Activated T-helper 1 cell treated with anti-CD3 and anti-CD28 coated beads, Interleukin-12 subunit alpha, Interleukin-12 subunit beta, Interleukin-2, Interleukin-4 antibody, amounts not matched to agents 30 ng/mL and 10 ng/mL and 1 ng/mL, durations not matched to agents 14 hours and 24 hours and 36 hours (primary cell): ENCODE data around the gene TFRC. TPM values are rescaled to one million over a fixed set of nuclear protein-coding genes. Genes with fewer than 3 reads are reported as not detected.
"Not testable (repeated sequence)": the region's sequence is repeated elsewhere in the genome, so short reads cannot be mapped to it uniquely, and the experiment has no call there.

Source experiments
- DNase-seq: peaks from one replicate; pipeline ENCODE4 v3.0.0; 2021; ENCODE audit warnings: low spot score
- H3K27ac Mint-ChIP-seq: one replicate; pipeline ENCODE4 v1.8.0; 2021; ENCODE audit warnings: mild to moderate bottlenecking, mixed read lengths
- H3K27me3 Mint-ChIP-seq: one replicate; pipeline ENCODE4 v1.8.0; 2022; ENCODE audit warnings: mild to moderate bottlenecking, moderate library complexity, mixed read lengths; ENCODE audit not compliant: insufficient read depth
- H3K36me3 Mint-ChIP-seq: one replicate; pipeline ENCODE4 v1.8.0; 2021; ENCODE audit warnings: low read depth, mixed read lengths
- H3K4me1 Mint-ChIP-seq: one replicate; pipeline ENCODE4 v1.8.0; 2021; ENCODE audit warnings: low read depth, mixed read lengths
- H3K4me3 Mint-ChIP-seq: one replicate; pipeline ENCODE4 v1.8.0; 2021; ENCODE audit warnings: mild to moderate bottlenecking, moderate library complexity, mixed read lengths
- H3K9me3 Mint-ChIP-seq: one replicate; pipeline ENCODE4 v1.8.0; 2021; ENCODE audit warnings: mixed read lengths
- intact Hi-C: fragments of 100-400 bp; cut with micrococcal nuclease; formaldehyde crosslinking; loops from one replicate; pipeline ENCODE4 v1.15.1; 2024
- total RNA-seq: library from RNA; stranded (reverse); gene quantifications from 2 replicates; pipeline ENCODE4 v1.2.3, GENCODE V29; 2022

TFRC gene
- total RNA-seq, 1 donor from 2014 or later, result 791 TPM

DNA sequence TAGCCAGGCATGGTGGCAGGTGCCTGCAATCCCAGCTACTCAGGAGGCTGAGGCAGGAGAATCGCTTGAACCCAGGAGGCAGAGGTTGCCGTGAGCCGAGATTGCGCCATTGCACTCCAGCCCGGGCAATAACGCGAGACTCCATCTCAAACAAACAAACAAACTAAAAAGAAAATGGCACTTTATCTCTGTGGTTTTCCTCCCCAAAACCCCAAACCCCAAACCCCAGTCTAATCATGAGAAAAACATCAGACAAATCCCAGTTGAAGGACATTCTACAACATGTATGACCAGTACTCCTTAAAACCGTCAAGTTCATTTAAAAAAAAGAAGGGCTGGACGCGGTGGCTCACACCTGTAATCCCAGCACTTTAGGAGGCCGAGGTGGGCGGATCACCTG is 22.8 kb upstream of the TFRC start:
- H3K27me3 Mint-ChIP-seq, H3K4me3 Mint-ChIP-seq, DNase-seq, H3K9me3 Mint-ChIP-seq, intact Hi-C loops, H3K27ac Mint-ChIP-seq, H3K36me3 Mint-ChIP-seq: not testable (repeated sequence)
- H3K4me1 Mint-ChIP-seq, result peaks cover 11% of the 10 kb centered on the region

DNA sequence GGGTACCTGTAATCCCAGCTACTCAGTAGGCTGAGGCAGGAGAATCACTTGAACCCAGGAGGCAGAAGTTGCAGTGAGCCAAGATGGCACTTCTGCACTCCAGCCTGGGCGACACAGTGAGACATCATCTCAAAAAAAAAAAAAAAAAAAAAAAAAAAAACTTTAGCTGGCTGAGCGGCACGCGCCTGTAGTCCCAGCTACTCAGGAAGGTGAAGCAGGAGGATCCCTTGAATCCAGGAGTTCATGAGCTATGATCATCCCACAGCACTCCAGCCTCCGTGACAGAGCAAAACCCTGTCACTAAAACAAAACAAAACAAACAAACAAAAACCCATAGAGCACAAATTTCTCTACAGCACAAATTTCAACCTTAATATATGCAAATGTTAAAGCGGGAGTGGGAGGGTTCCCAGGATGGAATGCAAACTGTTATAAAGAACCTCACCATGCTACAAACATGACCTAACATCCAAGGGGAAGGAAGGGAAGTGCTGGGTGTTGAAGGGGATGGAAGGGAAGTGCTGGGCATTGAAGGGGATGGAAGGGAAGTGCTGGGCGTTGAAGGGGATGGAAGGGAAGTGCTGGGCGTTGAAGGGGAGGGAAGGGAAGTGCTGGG is 16.6 kb upstream of the TFRC start:
- H3K27me3 Mint-ChIP-seq, DNase-seq, H3K36me3 Mint-ChIP-seq, H3K4me1 Mint-ChIP-seq, H3K4me3 Mint-ChIP-seq, intact Hi-C loops, H3K9me3 Mint-ChIP-seq: not testable (repeated sequence)
- peak overlapping the region; percentile 2 for H3K27ac Mint-ChIP-seq

DNA sequence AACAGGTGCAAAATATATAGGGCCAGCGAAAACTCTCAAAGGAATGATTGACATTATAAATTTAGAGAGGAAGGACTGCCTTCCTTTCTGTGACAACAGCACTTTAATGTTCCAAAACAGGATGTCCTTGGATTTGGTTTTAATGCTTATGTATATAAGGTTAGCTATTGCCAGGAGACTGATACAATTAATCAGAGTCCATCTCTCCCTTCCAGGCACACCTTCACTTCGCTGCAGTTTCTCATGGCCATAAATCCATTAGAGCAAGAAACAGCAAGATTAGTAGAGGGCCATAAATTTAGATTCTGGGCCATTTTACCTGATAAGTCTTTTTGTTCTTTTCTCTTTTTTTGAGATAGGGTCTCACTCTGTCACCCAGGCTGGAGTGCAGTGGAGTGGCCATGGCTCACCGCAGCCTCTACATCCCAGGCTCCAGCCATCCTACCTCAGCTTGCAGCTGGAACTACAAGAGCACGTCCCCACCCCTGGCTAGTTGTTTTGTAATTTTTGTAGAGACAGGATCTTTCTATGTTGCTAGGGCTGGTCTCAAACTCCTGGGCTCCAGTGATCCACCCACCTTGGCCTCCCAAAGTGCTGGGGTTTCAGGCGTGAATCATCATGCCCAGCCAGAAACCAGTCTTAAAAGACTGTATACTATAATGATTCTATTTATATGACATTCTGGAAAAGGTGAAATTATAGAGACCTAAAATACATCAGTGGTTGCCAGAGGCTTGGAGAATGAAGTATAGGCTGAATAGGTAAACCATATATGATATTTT is 15.7 kb upstream of the TFRC start:
- peaks cover 13% of the 10 kb centered on the region for H3K4me1 Mint-ChIP-seq
- H3K27ac Mint-ChIP-seq, result peak overlapping the region; percentile 50
- H3K9me3 Mint-ChIP-seq, result peaks cover 3% of the 10 kb centered on the region
- intact Hi-C loops, result no loop called here
- H3K36me3 Mint-ChIP-seq, result no peaks in the 10 kb centered on the region
- peaks cover 2% of the 10 kb centered on the region for H3K27me3 Mint-ChIP-seq
- DNase-seq, result no peak
- no peak overlapping the region for H3K4me3 Mint-ChIP-seq

DNA sequence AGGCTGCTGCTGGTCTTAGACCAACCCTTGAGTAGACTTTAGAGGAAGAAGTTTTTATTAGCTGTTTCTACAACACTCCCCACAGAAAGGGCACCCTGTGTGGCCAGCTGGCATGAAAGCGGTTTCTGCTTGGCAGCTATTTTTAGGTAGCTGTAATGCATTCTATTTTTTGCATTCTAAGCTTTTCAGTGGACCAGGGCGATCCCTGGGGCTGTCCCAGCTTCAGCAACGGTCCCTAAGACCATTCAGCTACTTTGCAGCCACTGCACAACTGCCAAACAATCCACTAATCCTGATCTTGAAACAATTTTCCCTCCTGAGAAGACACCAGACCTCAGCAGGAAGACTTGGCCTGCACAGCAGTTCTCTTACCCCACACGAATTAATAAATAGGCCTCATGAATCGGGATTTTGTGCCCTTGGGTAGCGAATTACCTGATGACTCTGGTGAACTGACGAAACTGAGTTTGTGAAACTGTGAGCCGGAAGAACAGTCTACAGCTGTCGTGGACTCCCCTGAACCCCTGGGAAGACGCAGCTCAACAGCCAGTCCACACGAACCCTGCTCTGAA is 14.6 kb upstream of the TFRC start:
- Mint-ChIP-seq H3K9me3 (no peaks in the 10 kb centered on the region), H3K4me1 (peaks cover 13% of the 10 kb centered on the region), H3K4me3 (no peak overlapping the region), H3K27ac (no peak overlapping the region), H3K36me3 (no peaks in the 10 kb centered on the region), H3K27me3 (peaks cover 2% of the 10 kb centered on the region)
- DNase-seq, result no peak
- intact Hi-C loops, result no loop called here

DNA sequence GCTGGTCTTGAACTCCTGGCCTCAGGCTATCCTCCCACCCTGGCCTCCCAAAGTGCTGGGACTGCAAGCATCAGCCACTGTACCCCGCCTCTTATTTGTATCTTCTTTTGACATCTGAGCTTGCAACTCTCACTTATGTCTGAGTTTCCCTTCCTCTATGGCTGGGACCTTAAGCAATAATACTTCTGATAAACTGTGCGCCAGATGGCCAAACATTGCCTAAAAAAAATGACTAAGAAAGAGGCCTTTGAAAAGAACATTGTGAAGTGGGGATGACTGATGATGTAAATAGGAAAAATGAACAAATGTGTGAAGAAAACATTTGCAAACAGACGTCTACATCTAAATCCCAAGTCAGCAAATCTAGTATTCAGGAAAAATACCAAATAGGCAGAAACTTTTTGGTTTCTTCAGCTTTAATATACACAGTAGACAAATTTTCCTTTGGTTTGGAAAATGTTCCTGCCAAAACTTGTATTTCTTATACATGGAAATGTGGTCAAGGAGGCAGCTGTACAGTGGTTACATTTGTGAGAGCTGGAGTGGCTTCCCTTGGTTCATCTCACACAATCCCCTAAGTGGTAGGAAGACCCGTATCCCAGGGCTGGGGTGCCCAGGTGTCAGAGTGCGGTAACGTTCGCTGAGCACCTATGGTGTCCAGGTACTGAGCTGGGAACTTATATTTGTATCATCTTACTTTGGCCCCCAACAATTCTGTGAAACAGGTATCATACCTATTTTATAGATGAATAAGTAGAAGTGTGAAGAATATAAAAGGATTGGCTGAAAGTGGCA is 11.6 kb upstream of the TFRC start:
- Mint-ChIP-seq H3K4me1 (peaks cover 18% of the 10 kb centered on the region), H3K9me3 (no peaks in the 10 kb centered on the region), H3K27ac (no peak overlapping the region), H3K27me3 (peaks cover under 1% of the 10 kb centered on the region), H3K4me3 (no peak overlapping the region), H3K36me3 (no peaks in the 10 kb centered on the region)
- intact Hi-C loops, result no loop called here
- DNase-seq, result no peak

DNA sequence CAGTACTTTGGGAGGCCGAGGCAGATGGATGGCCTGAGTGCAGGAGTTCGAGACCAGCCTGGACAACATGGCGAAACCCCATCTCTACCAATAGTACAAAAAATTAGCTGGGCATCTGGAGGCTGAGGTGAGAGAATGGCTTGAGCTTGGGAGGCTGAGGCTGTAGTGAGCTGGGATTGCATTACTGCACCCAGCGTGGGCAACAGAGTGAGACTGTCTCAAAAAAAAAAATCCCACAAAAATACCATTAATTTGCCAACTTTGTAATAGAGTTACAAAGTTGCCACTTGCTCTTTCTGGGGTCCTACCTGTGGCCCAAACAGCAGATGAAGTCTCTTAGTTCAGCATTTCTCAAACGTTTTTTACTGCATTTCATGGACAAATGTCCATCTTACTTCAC is 6.0 kb upstream of the TFRC start:
- no peak for DNase-seq
- H3K27me3 Mint-ChIP-seq, result no peaks in the 10 kb centered on the region
- no peaks in the 10 kb centered on the region for H3K9me3 Mint-ChIP-seq
- intact Hi-C loops, result no loop called here
- no peaks in the 10 kb centered on the region for H3K36me3 Mint-ChIP-seq
- H3K4me1 Mint-ChIP-seq, result peaks cover 12% of the 10 kb centered on the region
- no peak overlapping the region for H3K27ac Mint-ChIP-seq
- H3K4me3 Mint-ChIP-seq, result no peak overlapping the region

DNA sequence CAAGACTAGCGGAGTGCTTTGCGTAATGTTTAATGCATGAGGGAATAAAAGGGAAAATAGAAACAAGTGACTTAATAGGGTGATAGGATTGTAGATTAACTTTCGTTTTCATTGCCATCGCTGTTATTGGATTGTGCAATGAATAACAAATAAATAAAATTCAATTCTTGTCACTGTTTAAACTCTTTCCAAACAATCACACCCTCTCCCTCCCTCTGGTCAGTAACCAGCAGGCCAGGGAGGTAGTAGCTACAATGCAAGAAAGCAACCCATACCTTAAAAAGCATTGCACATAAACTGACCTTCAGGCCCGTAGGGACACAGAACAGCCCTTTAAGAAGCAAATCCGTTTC is 705 bp upstream of the TFRC start:
- Mint-ChIP-seq H3K36me3 (peaks cover 29% of the 10 kb centered on the region), H3K9me3 (no peaks in the 10 kb centered on the region), H3K27me3 (no peaks in the 10 kb centered on the region), H3K27ac (peak overlapping the region; percentile 94), H3K4me1 (peaks cover 34% of the 10 kb centered on the region), H3K4me3 (peak overlapping the region; percentile 100)
- intact Hi-C loops, result loop anchor here (1.0 to 5.0 kb wide), 9 partner anchors 30 to 550 kb away; partner anchors contain the start of genes FBXO45, RNF168, TNK2 and WDR53
- DNase-seq, result no peak

DNA sequence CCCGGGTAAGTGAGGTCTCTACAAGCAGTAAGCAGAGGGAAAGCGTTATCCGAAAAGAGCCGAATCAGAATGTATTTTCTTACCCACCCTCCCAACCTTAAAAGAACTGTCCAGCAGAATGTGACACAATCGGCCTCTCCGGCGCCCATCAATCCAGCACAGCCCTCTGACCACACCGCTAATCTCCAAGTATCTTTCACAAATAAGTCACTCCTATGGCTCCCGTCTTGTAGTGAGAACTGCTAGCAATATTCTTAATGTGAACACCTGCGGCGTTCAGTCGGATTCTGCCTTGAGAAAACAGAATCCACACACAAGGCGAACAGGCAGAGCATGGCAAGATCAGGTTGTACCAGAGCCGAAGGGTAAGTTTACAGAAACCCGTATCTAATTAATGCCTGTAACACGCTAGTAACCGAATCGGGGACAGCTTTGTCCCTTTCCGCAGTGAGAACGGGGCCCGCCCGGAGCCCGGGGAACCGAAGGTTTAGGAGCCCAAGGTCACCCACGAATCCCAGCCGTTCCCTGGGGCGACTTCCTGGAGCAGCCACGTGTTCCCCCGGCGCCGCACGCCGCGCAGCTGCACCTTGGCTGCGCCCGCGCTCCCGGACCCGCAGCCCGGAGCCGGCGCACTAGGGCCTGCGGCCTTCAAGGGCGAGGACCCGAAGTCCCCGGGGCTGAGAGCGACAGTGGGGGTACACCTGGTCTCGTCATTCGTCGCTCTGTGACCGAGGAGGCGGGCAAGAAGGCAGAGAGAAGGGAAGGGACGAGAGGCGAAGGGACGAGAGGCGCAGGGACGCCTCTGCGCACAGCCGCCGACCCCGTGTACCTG is 672 bp downstream of the TFRC start:
- Mint-ChIP-seq H3K4me1 (peaks cover 44% of the 10 kb centered on the region), H3K27me3 (no peaks in the 10 kb centered on the region), H3K27ac (peak overlapping the region; percentile 98), H3K9me3 (no peaks in the 10 kb centered on the region), H3K36me3 (peaks cover 36% of the 10 kb centered on the region), H3K4me3 (peak overlapping the region; percentile 100)
- intact Hi-C loops, result loop anchor here (5.0 kb wide), 1 partner anchor 174 kb away; the partner anchor contains the start of gene TNK2
- DNase-seq, result peak; percentile 58

DNA sequence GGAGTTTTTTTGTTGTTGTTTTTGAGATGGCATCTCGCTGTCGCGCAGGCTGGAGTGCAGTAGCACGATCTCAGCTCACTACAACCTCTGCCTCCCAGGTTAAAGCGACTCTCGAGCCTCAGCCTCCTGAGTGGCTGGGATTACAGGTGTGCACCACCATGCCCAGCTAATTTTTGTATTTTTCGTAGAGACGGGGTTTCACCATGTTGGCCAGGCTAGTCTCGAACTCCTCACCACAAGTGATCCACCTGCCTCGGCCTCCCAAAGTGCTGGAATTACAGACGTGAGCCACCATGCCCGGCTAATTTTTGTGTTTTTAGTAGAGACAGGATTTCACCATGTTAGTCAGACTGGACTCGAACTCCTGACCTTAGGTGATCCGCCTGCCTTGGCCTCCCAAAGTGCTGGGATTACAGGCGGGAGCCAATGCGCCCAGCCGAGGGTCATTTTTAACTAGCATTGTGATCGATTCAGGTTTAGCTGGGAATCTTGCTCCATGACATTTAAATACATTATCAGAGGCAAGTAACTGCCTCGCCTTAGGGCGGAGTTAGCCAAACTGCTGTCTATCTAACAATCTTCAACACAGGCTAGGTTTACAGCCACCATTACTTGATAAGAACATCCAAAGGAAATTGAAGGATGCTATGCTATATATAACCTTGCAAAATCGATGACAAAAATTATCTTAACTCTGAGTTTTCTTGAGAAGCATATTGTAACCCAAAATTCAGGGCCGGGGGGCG is 1.6 kb downstream of the TFRC start:
- Mint-ChIP-seq H3K4me3 (peak overlapping the region; percentile 100), H3K4me1 (peaks cover 44% of the 10 kb centered on the region), H3K27ac (peak overlapping the region; percentile 98), H3K36me3 (peaks cover 39% of the 10 kb centered on the region)
- H3K27me3 Mint-ChIP-seq, DNase-seq, H3K9me3 Mint-ChIP-seq: not testable (repeated sequence)
- intact Hi-C loops, result loop anchor here (5.0 kb wide), 1 partner anchor 173 kb away; the partner anchor contains the start of gene TNK2

DNA sequence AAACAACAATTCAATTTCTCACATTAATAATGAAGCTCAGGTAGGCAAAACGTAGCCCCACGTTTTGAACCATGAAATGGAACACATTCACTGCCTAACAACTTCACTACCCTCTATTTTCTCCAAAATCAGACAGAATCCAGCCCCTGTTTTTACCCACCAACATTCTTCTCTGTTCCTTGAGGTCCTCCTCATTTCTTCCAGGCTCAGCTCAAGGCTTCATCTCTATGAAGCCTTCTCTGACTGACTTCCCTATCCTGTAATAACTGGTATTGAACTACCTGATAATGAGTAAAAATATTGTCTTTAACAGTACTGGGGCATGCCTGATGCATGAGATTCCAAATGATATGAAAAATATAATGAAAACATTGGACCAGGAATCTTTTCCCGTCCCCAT is 2.2 kb downstream of the TFRC start:
- Mint-ChIP-seq H3K36me3 (peaks cover 43% of the 10 kb centered on the region), H3K4me1 (peaks cover 49% of the 10 kb centered on the region), H3K27me3 (no peaks in the 10 kb centered on the region), H3K9me3 (no peaks in the 10 kb centered on the region), H3K27ac (peak overlapping the region; percentile 98), H3K4me3 (peak overlapping the region; percentile 100)
- DNase-seq, result no peak
- intact Hi-C loops, result loop anchor here (5.0 kb wide), 1 partner anchor 172 kb away; the partner anchor contains the start of gene TNK2

DNA sequence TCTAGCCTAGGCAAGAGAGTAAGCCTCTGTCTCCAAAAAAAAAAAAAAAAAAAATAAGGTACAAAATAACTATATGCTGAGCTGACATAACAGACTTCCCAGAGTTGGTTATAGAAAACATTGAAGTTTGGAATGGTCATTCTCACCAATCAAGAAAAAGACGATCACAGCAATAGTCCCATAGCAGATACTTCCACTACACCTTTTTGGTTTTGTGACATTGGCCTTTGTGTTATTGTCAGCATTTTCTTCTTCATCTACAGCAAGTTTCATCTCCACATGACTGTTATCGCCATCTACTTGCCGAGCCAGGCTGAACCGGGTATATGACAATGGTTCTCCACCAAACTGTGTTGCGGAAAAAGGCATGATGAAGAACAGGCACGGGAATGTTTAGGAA is 6.9 kb downstream of the TFRC start:
- DNase-seq, result no peak
- H3K36me3 Mint-ChIP-seq, result peaks cover 61% of the 10 kb centered on the region
- H3K9me3 Mint-ChIP-seq, result no peaks in the 10 kb centered on the region
- intact Hi-C loops, result no loop called here
- no peak overlapping the region for H3K27ac Mint-ChIP-seq
- no peaks in the 10 kb centered on the region for H3K27me3 Mint-ChIP-seq
- H3K4me1 Mint-ChIP-seq, result peaks cover 67% of the 10 kb centered on the region
- H3K4me3 Mint-ChIP-seq, result no peak overlapping the region
